ENCODE data around the gene GPR142.
"Not testable (repeated sequence)": the region's sequence is repeated elsewhere in the genome, so short reads cannot be mapped to it uniquely, and the experiment has no call there.

GPR142 gene

GRCh38 chr17:74396567-74396966 lies 29.3 kb downstream of the GPR142 start:
- no peak for TF ChIP-seq CTCF (IDR thresholded peaks at IDR 0.05; ENCODE audit: insufficient read depth, low read length, poor library complexity, severe bottlenecking)
- no peaks in the 10 kb centered on the region for H3K36me3 ChIP-seq (ENCODE audit: control insufficient read depth, insufficient read depth, low read length)
- H3K27me3 ChIP-seq (replicated peaks; ENCODE audit: control insufficient read depth, insufficient read depth, low read length): no peaks in the 10 kb centered on the region
- H3K4me3 ChIP-seq (replicated peaks; ENCODE audit: low read depth, low read length): no peak overlapping the region
- no peak for DNase-seq (ENCODE audit: extremely low read depth, insufficient read length)

- no peak for DNase-seq (ENCODE audit: extremely low read depth, insufficient read length)
- no peak overlapping the region for H3K4me3 ChIP-seq (replicated peaks; ENCODE audit: low read depth, low read length)
- no peak for TF ChIP-seq CTCF (IDR thresholded peaks at IDR 0.05; ENCODE audit: insufficient read depth, low read length, poor library complexity, severe bottlenecking)
- H3K36me3 ChIP-seq (ENCODE audit: control insufficient read depth, insufficient read depth, low read length): no peaks in the 10 kb centered on the region
- H3K27me3 ChIP-seq (replicated peaks; ENCODE audit: control insufficient read depth, insufficient read depth, low read length): no peaks in the 10 kb centered on the region; the same call in 1 of the 2 replicates
Measured at GRCh38 chr17:74402048-74402447, 34.7 kb downstream of the GPR142 start.

- DNase-seq (ENCODE audit: extremely low read depth, insufficient read length): no peak
- Histone ChIP-seq H3K27me3 (replicated peaks; ENCODE audit: control insufficient read depth, insufficient read depth, low read length) (no peaks in the 10 kb centered on the region; the same call in none of the 2 replicates), H3K36me3 (ENCODE audit: control insufficient read depth, insufficient read depth, low read length) (no peaks in the 10 kb centered on the region), H3K4me3 (replicated peaks; ENCODE audit: low read depth, low read length) (no peak overlapping the region)
- no peak for TF ChIP-seq CTCF (IDR thresholded peaks at IDR 0.05; ENCODE audit: insufficient read depth, low read length, poor library complexity, severe bottlenecking)
Measured at GRCh38 chr17:74403512-74404137, 36.3 kb downstream of the GPR142 start.

GRCh38 chr17:74404218-74404617 lies 36.9 kb downstream of the GPR142 start:
- no peaks in the 10 kb centered on the region for H3K36me3 ChIP-seq (ENCODE audit: control insufficient read depth, insufficient read depth, low read length)
- no peak overlapping the region for H3K4me3 ChIP-seq (replicated peaks; ENCODE audit: low read depth, low read length)
- DNase-seq (ENCODE audit: extremely low read depth, insufficient read length): no peak
- TF ChIP-seq CTCF (IDR thresholded peaks at IDR 0.05; ENCODE audit: insufficient read depth, low read length, poor library complexity, severe bottlenecking): no peak
- H3K27me3 ChIP-seq (replicated peaks; ENCODE audit: control insufficient read depth, insufficient read depth, low read length): no peaks in the 10 kb centered on the region; the same call in none of the 2 replicates

GRCh38 chr17:74404789-74405188 lies 37.5 kb downstream of the GPR142 start:
- TF ChIP-seq CTCF (IDR thresholded peaks at IDR 0.05; ENCODE audit: insufficient read depth, low read length, poor library complexity, severe bottlenecking): no peak
- no peaks in the 10 kb centered on the region; the same call in none of the 2 replicates for H3K27me3 ChIP-seq (replicated peaks; ENCODE audit: control insufficient read depth, insufficient read depth, low read length)
- H3K4me3 ChIP-seq (replicated peaks; ENCODE audit: low read depth, low read length): no peak overlapping the region
- DNase-seq (ENCODE audit: extremely low read depth, insufficient read length): no peak
- H3K36me3 ChIP-seq (ENCODE audit: control insufficient read depth, insufficient read depth, low read length): no peaks in the 10 kb centered on the region

- not testable (repeated sequence) for H3K4me3 ChIP-seq (replicated peaks; ENCODE audit: low read depth, low read length); H3K36me3 ChIP-seq (ENCODE audit: control insufficient read depth, insufficient read depth, low read length); DNase-seq (ENCODE audit: extremely low read depth, insufficient read length); H3K27me3 ChIP-seq (replicated peaks; ENCODE audit: control insufficient read depth, insufficient read depth, low read length)
Measured at GRCh38 chr17:74405311-74405710, 38.0 kb downstream of the GPR142 start.

Measured in GM06990 (cell line).